A172 (cell line): ENCODE data around the gene MRPL16. TPM values are rescaled to one million over a fixed set of nuclear protein-coding genes. Genes with fewer than 3 reads are reported as not detected.
"Not testable (repeated sequence)": the region's sequence is repeated elsewhere in the genome, so short reads cannot be mapped to it uniquely, and the experiment has no call there.

ENCODE experiments used
- DNase-seq: peaks from one replicate; pipeline ENCODE4 v3.0.0-alpha.2; 2015; ENCODE audit warnings: low spot score
- total RNA-seq: library from RNA; depleted of rRNA; stranded (reverse); fragments of >200 nt; shearing (Covaris generic); gene quantifications from 2 replicates; pipeline ENCODE4 v1.2.3, GENCODE V29; 2014

MRPL16 gene
- total RNA-seq, 1 experiment from 2014 or later, result 66.5 TPM

DNA sequence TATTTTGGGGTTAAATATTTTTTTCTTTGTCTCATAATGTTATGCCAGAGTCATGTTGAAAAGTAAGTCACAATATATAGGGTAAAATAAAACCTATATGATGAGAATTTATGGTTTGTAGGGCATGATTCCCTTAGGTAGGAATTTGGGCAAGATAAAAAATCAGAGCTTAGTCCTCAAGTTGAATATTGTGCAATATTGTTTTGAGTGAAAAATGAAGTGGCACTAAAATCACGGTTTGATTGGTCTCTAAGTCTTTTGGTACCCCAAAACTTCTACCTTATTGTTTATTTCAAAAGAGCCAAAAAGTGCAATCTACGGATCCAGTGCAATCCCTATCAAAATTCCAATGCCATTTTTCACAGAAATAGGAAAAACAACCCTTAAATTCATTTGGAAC lies 1.6 kb upstream of the MRPL16 start:
- no peak for DNase-seq

GRCh38 chr11:59810911-59811259 lies 307 bp upstream of the MRPL16 start:
- DNase-seq, result no peak

- DNase-seq, result no peak
These were observed 3.4 kb downstream of the MRPL16 start for GRCh38 chr11:59807047-59807610.

- DNase-seq, result no peak
These were observed 6.5 kb downstream of the MRPL16 start for GRCh38 chr11:59804061-59804460.

GRCh38 chr11:59802639-59803176 lies 7.9 kb downstream of the MRPL16 start:
- DNase-seq, result peak; percentile 32

DNA sequence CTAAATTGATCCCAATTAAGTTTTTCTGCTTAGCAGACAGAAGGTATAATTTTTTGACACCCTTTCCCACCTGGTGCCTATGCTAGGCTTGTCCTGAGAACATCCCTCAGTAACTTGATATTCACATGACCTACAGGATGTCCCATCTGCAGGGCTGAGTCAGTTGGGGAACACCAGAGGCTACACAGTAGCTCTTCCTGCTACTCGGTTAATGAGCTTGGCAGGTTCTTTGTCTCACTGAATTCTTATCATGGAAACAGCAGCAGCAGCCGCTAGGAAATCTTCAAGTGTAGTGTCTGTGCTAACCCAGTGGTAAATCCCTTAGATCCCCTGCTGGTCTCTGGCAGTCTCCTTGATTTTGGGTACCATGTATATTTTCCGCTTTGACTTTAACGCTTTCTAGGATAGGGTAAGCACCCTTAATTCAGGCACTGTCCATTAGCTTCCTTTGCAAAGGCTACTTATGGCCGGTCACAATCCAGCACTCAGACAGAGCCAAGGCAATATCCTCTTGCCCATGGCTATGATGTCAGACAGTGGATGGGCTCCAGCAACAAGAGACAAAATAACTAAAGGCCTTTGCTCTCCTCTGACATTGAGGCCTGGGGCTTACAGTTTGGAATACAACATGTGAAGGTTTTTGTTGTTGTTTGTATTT lies 8.5 kb downstream of the MRPL16 start:
- peak; percentile 65 for DNase-seq

- no peak for DNase-seq
These were observed 9.3 kb downstream of the MRPL16 start for GRCh38 chr11:59801160-59801706.

GRCh38 chr11:59800390-59801025 lies 10.1 kb downstream of the MRPL16 start:
- DNase-seq, result no peak

DNA sequence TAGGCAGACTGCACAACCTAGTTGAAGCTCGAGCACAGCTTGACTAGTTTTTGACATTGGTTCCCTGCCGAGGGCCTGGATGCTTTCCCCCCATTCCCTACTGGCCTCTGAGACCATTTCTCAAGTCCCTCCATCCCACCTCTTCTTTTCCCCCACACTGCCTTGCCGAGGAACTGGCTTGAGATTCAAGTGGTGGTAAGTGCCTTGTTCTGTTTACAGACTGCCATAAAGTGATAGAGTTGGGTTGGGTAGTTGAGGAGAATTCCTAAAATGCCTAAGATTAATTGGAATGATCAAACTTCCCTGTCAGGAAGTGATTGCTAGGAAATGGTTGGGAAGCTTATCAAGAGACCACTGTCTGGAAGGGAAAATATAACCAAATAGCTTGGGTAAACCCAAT lies 16.2 kb downstream of the MRPL16 start:
- no peak for DNase-seq

DNA sequence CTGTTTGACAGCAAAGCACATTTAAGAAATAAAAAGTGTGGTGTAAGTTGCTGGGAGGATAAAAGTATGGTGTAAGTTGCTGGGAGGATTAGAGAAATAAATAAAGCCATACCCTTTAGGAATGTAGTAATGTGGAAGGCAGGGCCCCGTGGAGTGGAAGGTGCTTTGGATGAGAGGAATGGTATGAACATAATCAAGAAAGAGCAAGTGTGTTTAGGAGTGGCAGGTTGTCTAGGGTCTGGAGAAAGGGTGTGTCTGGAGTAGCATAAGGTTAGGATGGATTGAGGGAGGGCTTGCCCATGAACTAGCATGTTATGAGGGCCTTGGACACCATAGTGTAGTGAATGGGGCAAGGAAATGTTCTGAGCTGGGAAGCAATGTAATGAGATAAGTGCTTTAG lies 18.1 kb downstream of the MRPL16 start:
- DNase-seq, result no peak

DNA sequence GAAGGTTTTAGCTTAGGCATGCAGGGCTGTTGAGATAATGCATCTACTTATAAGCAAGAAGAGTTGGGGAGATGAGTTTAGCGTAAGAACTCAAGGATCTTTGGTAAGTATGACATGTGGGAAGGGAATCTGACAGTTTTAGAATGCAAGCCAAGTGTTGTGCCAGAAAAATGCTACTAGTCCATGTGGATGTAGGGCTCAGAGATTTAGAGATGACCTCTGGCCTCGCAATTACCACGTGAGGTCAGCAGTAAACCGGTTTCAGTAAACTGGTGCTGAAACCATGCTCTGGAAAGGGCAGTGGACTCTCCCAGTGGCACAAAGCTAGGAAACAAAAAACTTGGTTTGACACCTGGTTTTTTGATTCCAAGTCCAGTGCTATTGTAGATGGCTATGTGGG lies 18.9 kb downstream of the MRPL16 start:
- DNase-seq, result no peak

DNA sequence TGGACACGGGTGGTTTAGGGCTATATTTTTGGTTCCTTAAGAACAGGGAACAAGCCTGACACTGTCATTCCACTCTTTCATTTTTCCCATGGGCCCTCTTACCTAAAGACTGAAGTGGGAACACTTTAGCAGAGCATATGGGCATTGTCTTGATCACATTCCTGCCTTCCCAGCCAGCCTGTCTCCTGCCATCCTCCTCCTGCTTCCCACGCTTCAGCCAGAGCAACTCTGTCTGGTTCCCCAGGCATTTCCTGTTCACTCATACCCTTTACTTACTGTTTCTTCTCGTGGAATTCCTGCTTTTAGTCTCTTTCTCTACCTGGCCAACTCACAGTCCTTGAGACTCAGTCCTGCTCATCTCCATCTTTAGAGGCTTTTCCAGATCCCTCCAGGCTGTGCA lies 22.8 kb downstream of the MRPL16 start:
- DNase-seq, result peak; percentile 41

DNA sequence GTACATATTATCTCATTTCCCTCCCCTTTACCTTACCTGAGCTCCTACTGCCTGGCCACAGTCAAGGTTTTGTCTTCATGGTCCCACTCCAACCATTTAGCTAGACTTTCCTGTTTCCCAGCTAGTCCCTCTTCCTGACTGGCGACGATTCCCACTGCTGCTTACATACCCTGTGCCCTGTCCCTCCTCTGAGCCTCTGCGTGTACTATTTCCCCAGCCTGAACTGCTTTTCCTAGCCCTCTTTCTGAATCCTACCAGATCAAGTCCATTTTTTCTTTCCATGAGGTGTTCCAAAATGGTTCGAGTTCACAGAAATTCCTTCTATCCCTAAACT lies 23.4 kb downstream of the MRPL16 start:
- no peak for DNase-seq

DNA sequence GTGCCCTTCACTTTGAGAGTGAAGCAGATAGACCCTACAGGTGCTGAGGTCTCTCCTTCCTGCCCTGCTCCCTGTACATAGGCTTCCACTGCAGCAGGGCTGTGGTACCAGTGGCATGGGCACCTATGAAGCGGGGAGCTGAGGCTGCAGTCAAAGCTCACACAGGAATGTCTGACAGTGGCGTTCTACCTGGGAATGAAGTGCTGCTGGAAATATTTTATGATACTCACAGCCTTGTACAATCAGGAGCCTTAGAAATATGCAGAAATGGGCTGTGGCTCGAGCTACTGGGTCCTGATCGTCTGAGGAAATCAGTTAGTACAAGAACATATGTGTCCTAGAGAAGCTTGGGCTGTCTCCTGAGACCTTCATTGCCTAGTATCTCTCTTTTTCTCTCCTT lies 24.8 kb downstream of the MRPL16 start:
- DNase-seq, result no peak

- not testable (repeated sequence) for DNase-seq
These were observed 26.1 kb downstream of the MRPL16 start for GRCh38 chr11:59784441-59784840.

DNA sequence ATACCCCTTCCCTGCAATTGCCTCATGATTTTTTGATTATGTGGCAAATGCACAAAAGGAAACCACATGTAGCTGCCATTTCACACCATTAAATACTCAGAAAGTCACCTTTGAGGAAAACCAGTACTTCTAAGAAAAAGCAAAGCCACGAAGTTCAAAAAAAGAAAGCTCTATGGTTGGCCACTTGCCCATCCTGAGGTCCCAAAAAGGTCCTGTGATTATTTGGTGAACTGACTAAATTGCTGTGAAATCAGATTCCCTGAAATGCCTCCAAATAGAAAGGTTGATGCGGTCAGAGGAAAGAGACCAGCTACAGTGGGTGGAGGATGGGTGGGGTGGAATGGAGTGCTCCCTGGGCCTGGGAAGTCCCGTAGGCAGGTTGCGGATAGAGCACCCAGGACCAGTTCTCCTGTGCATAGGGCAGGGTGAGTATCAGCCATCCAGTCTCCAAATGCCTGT lies 26.9 kb downstream of the MRPL16 start:
- no peak for DNase-seq

GRCh38 chr11:59782080-59782479 lies 28.5 kb downstream of the MRPL16 start:
- no peak for DNase-seq

- no peak for DNase-seq
These were observed 31.1 kb downstream of the MRPL16 start for GRCh38 chr11:59779487-59779886.

DNA sequence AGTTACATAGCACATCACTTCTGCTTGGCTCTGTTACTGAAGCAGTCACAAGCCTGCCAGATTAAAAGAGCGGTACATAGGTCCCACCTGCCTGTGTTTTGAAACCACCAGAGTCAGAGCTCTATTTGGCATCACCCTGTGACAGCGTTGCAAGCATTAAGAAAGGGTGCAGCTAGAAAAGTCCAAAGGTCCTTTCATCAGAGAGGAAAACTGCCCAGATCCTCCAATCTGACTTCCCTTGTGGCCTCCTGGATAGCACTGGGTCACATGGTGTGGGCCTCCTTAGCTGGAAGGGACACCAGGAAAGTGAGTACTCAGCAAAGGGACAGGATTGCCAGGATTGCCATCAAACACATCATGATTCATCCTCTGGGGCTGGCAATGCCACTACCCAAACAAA lies 32.5 kb downstream of the MRPL16 start:
- peak; percentile 16 for DNase-seq

- no peak for DNase-seq
These were observed 33.5 kb downstream of the MRPL16 start for GRCh38 chr11:59777104-59777503.

GRCh38 chr11:59776210-59777066 lies 34.1 kb downstream of the MRPL16 start:
- DNase-seq, result peak; percentile 86

DNA sequence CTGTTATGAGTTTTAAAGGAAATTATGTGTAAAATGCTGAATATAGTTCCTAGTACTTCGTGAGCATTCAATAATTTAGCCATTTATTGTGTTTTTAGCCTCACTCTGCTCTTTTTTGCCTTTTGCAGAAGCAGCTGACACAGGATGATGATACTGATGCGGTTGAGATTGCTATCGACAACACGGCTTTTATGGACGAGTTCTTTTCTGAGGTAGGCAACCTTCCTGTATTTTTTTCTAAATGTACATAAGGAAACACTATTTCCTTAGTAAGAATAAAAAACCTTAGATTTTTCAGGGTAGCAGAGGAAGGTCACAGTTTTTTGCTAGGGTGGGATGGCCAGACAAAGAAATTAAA lies 37.5 kb downstream of the MRPL16 start:
- no peak for DNase-seq
